Stimulated activated CD8-positive, alpha-beta memory T cell treated with anti-CD3 and anti-CD28 coated beads, Interleukin-12 subunit alpha, Interleukin-12 subunit beta, amount 100 ng/mL, for 4 hours (primary cell): ENCODE data around the gene IGFLR1.

Experiments
- DNase-seq: peaks from one replicate; pipeline ENCODE4 v3.0.0-alpha.2; 2020; ENCODE audit warnings: low read depth

IGFLR1 gene

DNA sequence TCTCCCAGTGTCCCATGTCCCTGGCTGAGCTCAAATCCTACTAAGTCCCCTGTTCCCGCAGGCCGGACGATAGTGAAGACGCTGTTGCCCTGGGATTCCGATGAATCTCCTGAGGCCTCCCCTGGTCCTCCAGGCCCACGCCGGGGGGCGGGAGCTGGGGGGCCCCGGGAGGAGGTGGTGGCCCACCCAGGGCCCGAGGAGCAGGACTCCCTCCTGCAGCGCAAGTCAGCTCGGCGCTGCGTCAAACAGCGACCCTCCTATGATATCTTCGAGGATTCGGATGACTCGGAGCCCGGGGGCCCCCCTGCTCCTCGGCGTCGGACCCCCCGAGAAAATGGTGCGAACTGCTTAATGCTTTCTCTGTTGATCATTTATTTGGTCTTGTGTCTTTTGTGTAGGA is 18.6 kb downstream of the IGFLR1 start:
- DNase-seq = no peak

DNA sequence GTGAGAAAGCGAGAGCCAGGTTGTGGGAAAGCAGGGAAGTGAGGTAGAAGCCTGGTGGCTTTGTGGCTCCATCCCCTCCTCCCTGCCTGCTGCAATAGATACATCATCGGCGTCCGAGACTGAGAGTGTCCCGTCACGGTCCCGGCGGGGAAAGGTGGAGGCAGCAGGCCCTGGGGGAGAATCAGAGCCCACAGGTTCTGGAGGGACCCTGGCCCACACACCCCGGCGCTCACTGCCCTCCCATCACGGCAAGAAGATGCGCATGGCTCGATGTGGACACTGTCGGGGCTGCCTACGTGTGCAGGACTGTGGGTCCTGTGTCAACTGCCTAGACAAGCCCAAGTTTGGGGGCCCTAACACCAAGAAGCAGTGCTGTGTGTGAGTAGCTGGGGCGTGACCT is 19.4 kb downstream of the IGFLR1 start:
- no peak for DNase-seq

DNA sequence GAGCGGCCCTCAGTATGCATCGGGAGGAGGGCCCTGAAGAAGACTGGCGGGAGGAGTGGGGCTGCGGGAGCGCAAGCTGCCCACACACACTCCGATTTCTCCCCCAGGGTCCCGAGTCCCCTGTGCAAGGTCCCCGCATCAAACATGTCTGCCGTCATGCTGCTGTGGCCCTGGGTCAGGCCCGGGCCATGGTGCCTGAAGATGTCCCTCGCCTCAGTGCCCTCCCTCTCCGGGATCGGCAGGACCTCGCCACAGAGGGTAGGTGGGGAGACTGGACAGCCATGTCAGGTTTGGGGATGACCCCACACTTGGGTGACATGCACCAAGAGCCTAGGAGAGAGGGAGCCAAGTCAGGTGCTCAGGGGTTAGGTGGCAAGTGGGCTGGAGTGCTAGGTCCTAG is 19.8 kb downstream of the IGFLR1 start:
- DNase-seq = no peak

DNA sequence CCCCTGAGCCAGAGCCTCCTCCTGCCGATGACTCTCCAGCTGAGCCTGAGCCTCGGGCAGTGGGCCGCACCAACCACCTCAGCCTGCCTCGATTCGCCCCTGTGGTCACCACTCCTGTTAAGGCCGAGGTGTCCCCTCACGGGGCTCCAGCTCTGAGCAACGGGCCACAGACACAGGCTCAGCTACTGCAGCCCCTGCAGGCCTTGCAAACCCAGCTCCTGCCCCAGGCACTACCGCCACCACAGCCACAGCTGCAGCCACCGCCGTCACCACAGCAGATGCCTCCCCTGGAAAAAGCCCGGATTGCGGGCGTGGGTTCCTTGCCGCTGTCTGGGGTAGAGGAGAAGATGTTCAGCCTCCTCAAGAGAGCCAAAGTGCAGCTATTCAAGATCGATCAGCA is 20.9 kb downstream of the IGFLR1 start:
- no peak for DNase-seq

DNA sequence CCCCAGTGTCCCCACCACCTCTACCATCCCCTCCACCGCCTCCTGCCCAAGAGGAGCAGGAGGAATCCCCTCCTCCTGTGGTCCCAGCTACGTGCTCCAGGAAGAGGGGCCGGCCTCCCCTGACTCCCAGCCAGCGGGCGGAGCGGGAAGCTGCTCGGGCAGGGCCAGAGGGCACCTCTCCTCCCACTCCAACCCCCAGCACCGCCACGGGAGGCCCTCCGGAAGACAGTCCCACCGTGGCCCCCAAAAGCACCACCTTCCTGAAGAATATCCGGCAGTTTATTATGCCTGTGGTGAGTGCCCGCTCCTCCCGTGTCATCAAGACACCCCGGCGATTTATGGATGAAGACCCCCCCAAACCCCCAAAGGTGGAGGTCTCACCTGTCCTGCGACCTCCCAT is 21.6 kb downstream of the IGFLR1 start:
- DNase-seq = no peak

DNA sequence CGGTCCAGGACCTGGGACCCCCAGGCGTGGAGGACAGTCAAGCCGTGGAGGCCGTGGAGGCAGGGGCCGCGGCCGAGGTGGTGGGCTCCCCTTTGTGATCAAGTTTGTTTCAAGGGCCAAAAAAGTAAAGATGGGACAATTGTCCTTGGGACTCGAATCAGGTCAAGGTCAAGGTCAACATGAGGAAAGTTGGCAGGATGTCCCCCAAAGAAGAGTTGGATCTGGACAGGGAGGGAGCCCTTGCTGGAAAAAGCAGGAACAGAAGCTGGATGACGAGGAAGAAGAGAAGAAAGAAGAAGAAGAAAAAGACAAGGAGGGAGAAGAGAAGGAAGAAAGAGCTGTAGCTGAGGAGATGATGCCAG is 22.1 kb downstream of the IGFLR1 start:
- DNase-seq = no peak

DNA sequence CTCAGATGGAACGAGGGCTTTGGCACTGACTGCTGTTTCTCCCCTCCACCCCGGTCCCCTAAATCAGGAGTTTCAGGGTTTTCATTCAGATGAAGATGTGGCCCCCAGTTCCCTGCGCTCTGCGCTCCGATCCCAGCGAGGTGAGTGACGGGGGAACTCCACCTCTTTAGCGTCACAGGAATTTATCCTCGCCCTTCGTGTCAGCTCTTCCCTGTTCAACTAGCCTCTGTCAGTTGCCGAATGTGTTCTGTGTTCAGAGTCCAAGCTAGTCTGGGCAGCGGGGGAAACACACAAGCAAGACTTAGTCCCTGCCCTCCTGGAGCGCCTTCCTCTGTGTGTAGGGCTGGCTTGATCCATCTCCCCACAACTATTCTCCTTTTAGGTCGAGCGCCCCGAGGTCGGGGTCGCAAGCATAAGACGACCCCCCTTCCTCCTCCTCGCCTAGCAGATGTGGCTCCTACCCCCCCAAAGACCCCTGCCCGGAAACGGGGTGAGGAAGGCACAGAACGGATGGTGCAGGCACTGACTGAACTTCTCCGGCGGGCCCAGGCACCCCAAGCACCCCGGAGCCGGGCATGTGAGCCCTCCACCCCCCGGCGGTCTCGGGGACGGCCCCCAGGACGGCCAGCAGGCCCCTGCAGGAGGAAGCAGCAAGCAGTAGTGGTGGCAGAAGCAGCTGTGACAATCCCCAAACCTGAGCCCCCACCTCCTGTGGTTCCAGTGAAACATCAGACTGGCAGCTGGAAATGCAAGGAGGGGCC is 22.7 kb downstream of the IGFLR1 start:
- DNase-seq = no peak

DNA sequence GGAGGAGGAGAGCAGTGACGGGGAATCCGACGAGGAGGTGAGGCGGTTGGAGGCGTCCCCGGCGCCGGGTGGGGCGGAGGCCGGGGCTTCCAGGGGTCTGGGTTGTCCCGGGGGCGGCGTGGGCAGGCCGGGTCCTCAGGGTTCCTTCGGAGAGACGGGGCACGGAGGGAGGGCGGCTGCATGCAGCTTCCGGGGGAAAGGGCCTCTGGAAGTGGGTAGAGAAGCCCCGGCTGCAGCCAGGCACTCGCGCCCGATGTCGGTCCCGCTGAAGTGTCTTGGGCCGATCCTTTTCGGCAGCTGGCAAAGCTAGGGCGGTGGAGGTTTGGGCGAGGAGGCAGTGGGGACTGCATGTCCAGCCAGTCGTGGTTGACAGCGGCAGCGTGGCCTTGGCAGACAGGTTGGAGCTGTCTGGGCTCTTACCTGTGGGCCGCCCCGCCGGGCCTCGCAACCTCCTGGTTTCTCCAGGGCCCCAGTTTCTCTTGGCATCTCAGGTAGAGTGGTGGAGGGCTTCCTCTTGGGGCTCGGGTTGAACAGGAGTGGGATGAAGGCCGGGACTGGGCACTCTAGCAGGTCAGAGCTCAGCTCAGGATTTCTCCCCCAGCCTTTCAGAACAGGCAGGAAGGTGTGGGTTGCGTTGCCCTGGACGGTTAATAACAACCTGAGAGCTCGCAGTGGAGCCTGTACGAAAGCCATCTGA is 23.8 kb downstream of the IGFLR1 start:
- peak; percentile 52 for DNase-seq

DNA sequence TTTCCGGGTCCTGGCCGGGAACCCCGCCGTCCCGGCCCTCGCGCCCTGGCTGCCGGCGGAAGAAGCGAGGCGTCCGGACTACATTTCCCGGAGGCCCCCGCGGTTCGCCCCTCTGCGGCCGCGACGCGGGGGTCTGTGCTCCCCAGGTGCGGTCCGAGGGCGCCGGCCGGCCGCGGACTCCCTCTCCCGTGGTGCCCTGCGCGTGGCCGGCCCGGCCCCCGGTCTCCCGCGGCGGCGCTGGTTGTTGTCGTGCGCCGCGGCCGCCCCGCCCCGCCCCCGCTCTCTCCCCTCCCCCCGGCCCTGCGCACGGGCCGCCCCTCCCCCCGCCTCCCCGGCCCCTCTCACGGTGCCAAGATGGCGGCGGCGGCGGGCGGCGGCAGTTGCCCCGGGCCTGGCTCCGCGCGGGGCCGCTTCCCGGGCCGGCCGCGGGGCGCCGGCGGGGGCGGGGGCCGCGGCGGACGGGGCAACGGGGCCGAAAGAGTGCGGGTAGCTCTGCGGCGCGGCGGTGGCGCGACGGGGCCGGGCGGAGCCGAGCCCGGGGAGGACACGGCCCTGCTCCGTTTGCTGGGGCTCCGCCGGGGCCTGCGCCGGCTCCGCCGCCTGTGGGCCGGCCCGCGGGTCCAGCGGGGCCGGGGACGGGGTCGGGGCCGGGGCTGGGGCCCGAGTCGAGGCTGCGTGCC is 24.4 kb downstream of the IGFLR1 start, which contains the start of gene KMT2B:
KMT2B (plus strand) TSS at position 339 of the 680 bp plus-strand sequence; CDS start at position 355, 16 bp downstream.
- no peak for DNase-seq

DNA sequence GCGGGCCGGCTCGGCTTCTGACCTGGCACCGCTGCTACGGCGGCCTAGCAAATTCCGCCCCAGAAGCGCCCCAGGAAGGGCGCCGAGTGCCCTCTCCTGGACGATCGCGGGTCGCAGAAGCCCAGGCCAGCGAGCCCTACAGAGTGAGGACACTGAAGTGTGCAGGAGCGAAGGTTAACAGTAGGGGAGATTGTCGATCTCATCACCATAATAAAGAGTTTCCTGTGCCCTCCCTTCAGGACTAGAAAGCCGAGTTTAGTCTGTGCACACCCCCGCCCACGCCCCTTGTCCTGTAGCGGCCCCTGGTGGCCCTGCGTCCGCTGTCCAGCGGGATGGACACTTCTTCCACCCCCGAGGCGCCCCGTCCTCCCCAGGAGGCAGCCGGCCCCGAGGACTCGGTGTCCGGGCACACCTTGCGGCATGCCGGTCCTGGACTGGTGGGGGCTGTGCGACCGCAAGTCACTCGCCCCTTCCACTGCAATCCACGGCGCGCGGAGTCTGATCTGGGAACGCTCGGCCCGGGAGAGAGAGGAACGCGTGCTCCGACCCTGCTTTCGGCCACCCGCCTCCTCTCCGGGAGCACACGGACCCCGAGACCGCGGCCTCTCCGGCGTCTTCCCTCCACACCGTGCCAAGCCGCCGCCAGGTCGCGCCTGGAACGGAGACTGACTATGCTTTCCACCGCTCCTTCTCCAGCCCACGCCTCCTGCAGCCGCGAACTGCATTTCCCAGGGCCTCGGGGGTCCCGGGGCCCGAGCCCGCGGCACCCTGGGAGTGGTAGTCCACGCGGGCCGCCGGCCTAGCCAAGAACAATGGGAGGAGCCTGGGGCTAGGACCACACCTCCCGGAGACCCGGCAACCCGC is 25.2 kb downstream of the IGFLR1 start:
- DNase-seq = peak; percentile 95

DNA sequence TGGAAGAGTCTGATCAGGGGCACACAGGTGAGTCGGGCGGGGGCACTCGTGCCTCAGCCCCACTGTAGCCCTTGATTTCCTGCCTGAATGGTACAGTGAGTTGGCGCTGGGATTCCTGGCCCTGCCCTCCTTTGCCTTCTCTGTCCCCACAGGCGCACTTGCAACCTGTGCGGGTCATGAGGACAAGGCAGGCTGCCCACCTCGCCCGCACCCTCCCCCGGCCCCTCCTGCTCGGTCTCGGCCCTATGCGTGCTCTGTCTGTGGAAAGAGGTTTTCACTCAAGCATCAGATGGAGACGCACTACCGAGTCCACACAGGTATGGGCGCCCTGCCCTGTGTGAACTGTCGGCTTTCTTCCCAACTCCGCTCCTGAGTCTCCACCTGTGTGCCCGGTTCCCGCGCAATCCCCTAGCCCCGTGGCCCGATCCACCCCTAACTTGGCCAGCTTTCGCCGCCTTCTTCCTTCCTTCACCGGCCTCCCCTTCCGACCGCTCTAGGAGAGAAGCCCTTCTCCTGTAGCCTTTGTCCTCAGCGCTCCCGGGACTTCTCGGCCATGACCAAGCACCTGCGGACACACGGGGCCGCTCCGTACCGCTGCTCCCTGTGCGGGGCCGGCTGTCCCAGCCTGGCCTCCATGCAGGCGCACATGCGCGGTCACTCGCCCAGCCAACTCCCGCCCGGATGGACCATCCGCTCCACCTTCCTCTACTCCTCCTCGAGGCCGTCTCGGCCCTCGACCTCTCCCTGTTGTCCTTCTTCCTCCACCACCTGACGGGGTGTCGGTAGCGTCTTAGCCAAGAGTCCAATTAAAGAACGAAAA is 26.1 kb downstream of the IGFLR1 start:
- no peak for DNase-seq

DNA sequence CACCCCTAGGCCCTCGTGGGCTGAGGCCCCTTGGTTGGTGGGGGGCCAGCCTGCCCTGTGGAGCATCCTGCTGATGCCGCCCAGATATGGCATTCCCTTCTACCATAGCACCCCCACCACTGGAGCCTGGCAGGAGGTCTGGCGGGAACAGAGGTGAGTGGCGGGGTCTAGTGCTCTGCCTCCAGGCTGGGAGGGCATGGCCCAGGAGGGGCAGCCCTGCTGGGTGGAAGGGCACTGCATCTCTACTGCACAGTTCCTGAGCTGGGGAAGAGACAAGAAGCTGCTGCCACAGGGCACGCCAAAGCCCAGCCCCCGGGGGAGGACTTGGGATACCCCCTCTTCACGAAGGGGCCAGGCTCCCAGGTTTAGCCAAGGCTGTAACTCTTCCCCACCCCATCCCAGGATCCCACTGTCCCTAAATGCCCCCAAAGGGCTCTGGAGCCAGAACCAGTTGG is 26.9 kb downstream of the IGFLR1 start:
- no peak for DNase-seq

DNA sequence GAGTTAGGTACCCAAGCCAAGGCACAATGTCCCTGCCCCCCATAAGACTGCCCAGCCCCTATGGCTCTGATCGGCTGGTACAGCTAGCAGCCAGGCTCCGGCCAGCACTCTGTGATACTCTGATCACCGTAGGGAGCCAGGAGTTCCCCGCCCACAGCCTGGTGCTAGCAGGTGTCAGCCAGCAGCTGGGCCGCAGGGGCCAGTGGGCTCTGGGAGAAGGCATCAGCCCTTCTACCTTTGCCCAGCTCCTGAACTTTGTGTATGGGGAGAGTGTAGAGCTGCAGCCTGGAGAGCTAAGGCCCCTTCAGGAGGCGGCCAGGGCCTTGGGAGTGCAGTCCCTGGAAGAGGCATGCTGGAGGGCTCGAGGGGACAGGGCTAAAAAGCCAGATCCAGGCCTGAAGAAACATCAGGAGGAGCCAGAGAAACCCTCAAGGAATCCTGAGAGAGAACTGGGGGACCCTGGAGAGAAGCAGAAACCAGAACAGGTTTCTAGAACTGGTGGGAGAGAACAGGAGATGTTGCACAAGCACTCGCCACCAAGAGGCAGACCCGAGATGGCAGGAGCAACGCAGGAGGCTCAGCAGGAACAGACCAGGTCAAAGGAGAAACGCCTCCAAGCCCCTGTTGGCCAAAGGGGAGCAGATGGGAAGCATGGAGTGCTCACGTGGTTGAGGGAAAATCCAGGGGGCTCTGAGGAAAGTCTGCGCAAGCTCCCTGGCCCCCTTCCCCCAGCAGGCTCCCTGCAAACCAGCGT is 27.5 kb downstream of the IGFLR1 start:
- DNase-seq = no peak

DNA sequence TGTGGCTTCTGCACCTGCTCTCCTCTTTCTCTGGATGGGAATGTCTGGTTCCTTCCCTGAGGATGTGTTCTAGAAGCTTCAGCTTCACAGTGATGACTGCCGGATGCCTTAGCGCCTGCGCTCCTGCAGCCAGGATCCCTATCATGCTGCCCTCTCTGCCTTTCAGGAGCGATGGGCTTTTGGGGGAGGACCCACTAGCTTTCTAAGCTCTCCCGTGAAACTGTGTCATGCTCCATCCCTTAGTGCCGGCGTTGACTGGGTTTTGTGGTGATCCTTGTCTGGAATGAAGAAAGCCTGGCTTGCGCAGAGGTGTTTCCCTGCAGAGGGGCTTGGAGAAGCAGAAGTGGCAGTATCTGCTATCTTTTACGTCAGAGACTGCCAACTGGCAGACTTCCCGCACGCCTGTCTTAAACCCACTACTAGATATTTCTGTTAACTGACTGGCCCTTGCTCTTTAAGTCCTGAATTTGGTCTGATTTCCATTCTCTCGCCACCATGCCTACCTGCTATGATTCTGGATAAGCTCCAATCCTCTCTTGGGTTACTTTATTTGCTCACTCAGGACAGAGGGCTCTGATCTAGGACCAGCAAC is 28.3 kb downstream of the IGFLR1 start:
- DNase-seq = no peak

DNA sequence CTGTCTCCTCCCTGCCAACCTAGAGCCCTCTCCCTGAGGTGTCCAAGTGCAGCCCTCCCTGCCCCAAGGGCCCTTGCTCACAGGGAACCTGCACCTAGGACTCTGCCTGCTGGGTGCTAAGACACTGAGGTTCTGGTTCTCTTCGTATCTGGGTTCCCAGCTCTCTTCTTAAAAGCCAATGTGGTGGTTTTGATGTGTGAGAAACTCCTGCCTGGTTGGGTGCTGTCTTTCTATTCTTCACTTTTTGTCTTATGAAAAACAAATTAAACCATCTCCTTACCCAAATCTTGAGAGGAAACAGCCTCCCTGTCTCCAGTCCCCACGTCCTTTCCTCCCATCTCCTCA is 28.8 kb downstream of the IGFLR1 start:
- DNase-seq = no peak

DNA sequence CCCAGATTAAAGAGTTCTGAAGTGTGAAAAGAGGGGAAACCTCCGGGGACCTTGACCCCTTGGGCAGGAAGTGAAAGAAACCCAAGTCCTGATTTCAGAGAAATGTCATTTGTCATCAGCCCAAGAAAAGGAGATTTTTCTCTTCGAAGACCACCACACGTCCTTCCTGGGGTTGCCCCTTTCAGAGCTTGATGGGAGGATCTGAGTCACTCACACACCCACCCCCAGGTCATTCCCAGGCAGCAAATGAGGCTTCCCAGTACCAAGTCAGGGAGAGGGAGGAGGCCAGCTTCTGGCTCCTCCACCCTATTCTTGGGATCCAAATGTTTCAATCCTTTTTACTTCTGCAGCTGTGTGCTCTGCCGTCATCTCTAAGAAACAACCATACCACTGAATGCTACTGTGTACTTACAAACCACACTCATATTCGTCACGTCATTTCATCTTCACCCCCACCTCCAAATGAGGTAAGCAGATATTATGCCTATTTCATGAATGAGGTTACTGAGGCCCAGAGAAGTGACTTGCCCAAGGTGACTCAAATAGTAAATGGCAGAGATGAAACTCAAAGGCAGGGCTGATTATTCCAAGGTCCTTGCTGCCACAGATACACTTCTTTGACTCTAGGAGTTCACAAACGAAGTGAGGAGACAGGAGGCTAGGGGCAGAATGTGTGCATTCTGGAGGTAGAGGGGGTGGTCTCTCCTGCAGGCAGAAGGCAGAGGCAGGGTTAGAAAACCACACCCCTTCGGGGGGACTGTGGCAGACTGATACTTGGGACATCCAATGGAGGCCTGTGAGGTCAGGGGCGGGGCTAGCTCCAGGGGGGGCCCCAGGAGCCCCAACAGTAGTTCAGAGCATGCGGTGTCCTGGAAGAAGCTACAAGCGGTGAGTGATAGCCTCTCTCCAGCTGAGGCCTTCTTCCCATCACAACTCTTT is 29.4 kb downstream of the IGFLR1 start:
- DNase-seq = peak; percentile 45

DNA sequence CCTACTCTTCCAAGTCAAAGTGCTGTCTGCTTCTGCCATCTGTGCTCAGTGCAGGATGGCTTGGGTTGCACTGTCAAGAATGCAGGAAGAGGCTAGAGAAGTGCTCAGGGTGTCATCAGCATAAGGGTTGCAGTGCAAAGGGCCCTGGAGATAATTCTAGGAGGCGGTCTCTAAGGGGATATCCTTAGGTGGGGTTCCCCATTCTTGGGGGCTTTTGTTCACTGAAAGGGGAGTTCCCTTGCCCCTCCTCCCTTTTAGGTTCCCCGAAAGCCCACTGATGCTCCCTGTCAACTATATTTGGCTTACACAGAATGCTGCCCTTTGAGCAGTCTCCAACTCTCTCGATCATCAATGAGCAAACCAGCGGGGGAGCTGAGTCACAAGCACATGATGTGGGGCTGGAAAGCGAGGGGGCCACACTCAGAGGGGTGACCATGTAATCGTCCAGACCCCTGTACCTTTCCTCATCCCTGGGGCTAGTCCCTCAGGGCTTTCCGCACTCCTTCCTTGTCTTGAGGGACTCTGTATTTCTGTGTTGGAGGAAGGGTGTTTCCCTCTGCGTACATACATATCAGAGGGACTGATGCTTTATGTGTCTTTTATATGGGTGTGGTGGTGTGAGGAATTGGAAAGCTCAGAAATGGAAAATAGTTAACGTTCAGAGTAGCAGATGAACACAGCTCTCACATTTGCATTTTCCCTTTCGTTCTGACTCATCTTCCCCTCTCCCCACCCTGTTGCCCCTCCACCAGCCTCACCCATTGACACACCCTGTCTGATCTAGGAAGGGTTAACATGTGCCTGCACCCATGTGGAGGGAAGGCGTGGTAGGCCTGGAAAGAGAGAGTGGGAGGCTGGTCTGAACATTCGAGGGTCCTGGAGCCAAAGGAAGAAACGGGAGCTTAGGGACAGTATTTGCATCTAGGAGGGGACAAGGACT is 31.2 kb downstream of the IGFLR1 start:
- DNase-seq = peak; percentile 34

DNA sequence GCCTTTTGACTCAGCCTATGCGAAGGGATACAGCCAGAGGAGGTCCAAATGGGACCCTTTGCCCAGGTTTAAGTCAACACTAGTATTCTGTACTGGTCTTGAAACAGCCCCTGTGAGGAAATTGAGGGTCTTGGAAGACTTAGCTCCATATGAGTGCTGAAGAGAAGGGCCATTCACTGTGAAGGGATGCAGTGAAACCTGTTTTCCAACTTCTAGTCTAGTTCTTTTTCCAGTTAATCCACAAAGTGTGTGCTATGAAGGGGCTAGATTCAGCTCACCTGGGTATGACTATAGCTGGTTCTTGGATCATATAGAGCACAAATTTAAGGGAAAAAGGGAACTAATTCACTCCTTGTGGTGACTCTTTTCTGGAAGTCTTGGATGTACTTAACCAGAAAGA is 33.9 kb downstream of the IGFLR1 start:
- no peak for DNase-seq
